Right renal pelvis (tissue), 4 donors: ENCODE results near the gene KCNQ1. TPM values are rescaled to one million over a fixed set of nuclear protein-coding genes. Genes with fewer than 3 reads are reported as not detected.

Experiments
- DNase-seq, 4 donors: peaks; one replicate each; pipeline ENCODE4 v3.0.0-alpha.2; 2013; ENCODE audit warnings: low read depth in 4 of 4, low spot score in 3 of 4, missing footprints in 1 of 4
- polyA plus RNA-seq, 4 donors: library from polyadenylated mRNA; unstranded; fragments of 120-200 nt; gene quantifications; one replicate each; pipeline ENCODE4 v1.2.1, GENCODE V29; 2013; ENCODE audit not compliant: insufficient read length in 4 of 4

The KCNQ1 gene
- polyA plus RNA-seq, 4 donors, result 9.8 to 13.2 (median 12.0) TPM

- no peak for DNase-seq
These were observed 446.8 kb downstream of the KCNQ1 start for GRCh38 chr11:2891326-2892214.

GRCh38 chr11:2892215-2892966, 447.6 kb downstream of the KCNQ1 start:
- no peak for DNase-seq

GRCh38 chr11:2892967-2893528, 448.2 kb downstream of the KCNQ1 start:
- DNase-seq, result no peak

- no peak for DNase-seq
These were observed 449.1 kb downstream of the KCNQ1 start for GRCh38 chr11:2893935-2894334.

- no peak for DNase-seq
These were observed 451.2 kb downstream of the KCNQ1 start for GRCh38 chr11:2896047-2896446.

- DNase-seq, result no peak
These were observed 452.2 kb downstream of the KCNQ1 start for GRCh38 chr11:2897048-2897447.

GRCh38 chr11:2898366-2899079, 453.7 kb downstream of the KCNQ1 start:
- no peak for DNase-seq

Other genes starting within 250 kb of the KCNQ1 start
- gene ASCL2, start 174.4 kb upstream of the KCNQ1 start, polyA plus RNA-seq, result 1 to 10 TPM; 2.6 to 4.5 (median 3.3) TPM
- 1 to 10 TPM in 1 of 4 donors, under 1 TPM in 3; 0.62 to 1.0 (median 0.64) TPM for gene C11orf21, start 143.1 kb upstream of the KCNQ1 start, polyA plus RNA-seq
- 1 to 10 TPM; 1.2 to 2.0 (median 1.5) TPM for gene TSPAN32, start 143.0 kb upstream of the KCNQ1 start, polyA plus RNA-seq
- gene CD81, start 67.7 kb upstream of the KCNQ1 start, polyA plus RNA-seq, result 100 to 1,000 TPM; 647 to 670 (median 656) TPM
- 10 to 100 TPM; 32.5 to 47.1 (median 37.6) TPM for gene TSSC4, start 44.3 kb upstream of the KCNQ1 start, polyA plus RNA-seq
- 1 to 10 TPM; 2.0 to 3.1 (median 3.0) TPM for gene TRPM5, start 494 bp upstream of the KCNQ1 start, polyA plus RNA-seq